ENCODE measurements around the gene FXYD6. TPM values are rescaled to one million over a fixed set of nuclear protein-coding genes. Genes with fewer than 3 reads are reported as not detected.
A peak's percentile ranks its signal among the peaks of the same experiment; 100 is the strongest.

Gene FXYD6
- total RNA-seq, 1 donor from 2014 or later, result 10.4 TPM

- DNase-seq (ENCODE audit: low spot score), result peak; percentile 68
- ATAC-seq, result peak; percentile 71
These were observed 43.0 kb downstream of the FXYD6 start for GRCh38 chr11:117833401-117833891.

GRCh38 chr11:117832511-117832910 lies 43.9 kb downstream of the FXYD6 start:
- no peak for ATAC-seq
- DNase-seq (ENCODE audit: low spot score), result no peak

- ATAC-seq (no peak), DNase-seq (ENCODE audit: low spot score) (no peak)
These were observed 44.6 kb downstream of the FXYD6 start for GRCh38 chr11:117831661-117832415.

- no peak for DNase-seq (ENCODE audit: low spot score)
- ATAC-seq, result no peak
These were observed 45.6 kb downstream of the FXYD6 start for GRCh38 chr11:117830674-117831351.

- DNase-seq (ENCODE audit: low spot score) (no peak), ATAC-seq (no peak)
These were observed 46.4 kb downstream of the FXYD6 start for GRCh38 chr11:117830072-117830471.

- ATAC-seq (no peak), DNase-seq (ENCODE audit: low spot score) (peak; percentile 41)
These were observed 47.1 kb downstream of the FXYD6 start for GRCh38 chr11:117829369-117829725.

- ATAC-seq, result no peak
These were observed 47.7 kb downstream of the FXYD6 start for GRCh38 chr11:117828611-117829368.

GRCh38 chr11:117827521-117828511 lies 48.6 kb downstream of the FXYD6 start:
- DNase-seq (ENCODE audit: low spot score) (peak; percentile 40), ATAC-seq (no peak)

More at GRCh38 chr11:117828611-117829368, 47.7 kb downstream of the FXYD6 start:
- peak; percentile 39 for DNase-seq (ENCODE audit: low spot score)

GRCh38 chr11:117826832-117827231 lies 49.6 kb downstream of the FXYD6 start:
- ATAC-seq (no peak), DNase-seq (ENCODE audit: low spot score) (no peak)

- ATAC-seq (no peak), DNase-seq (ENCODE audit: low spot score) (no peak)
These were observed 50.3 kb downstream of the FXYD6 start for GRCh38 chr11:117826190-117826570.

GRCh38 chr11:117825538-117826189 lies 50.8 kb downstream of the FXYD6 start:
- peak; percentile 28 for DNase-seq (ENCODE audit: low spot score)
- no peak for ATAC-seq

GRCh38 chr11:117824571-117825537 lies 51.6 kb downstream of the FXYD6 start, which contains the start of gene FXYD2:
Gene FXYD2 (minus strand): TSS chr11:117824744. CDS start chr11:117824678, 66 bp downstream.
- ATAC-seq (peak; percentile 41), DNase-seq (ENCODE audit: low spot score) (peak; percentile 50)

- DNase-seq (ENCODE audit: low spot score), result peak; percentile 51
- ATAC-seq, result peak; percentile 52
These were observed 52.5 kb downstream of the FXYD6 start for GRCh38 chr11:117823946-117824420.

GRCh38 chr11:117823294-117823945 lies 53.0 kb downstream of the FXYD6 start:
- ATAC-seq (peak; percentile 10), DNase-seq (ENCODE audit: low spot score) (no peak)

- peak; percentile 16 for ATAC-seq
These were observed 54.1 kb downstream of the FXYD6 start for GRCh38 chr11:117822074-117823033.

GRCh38 chr11:117821431-117821830 lies 55.0 kb downstream of the FXYD6 start:
- ATAC-seq, result no peak
- no peak for DNase-seq (ENCODE audit: low spot score)

More at GRCh38 chr11:117822074-117823033, 54.1 kb downstream of the FXYD6 start:
- no peak for DNase-seq (ENCODE audit: low spot score)

Measured in left lobe of liver (tissue), 2 donors.